GM12872 (cell line): ENCODE results near the gene PHACTR1.

Source experiments
- CTCF ChIP-seq: IDR thresholded peaks from 3 replicates; pipeline ENCODE4 v1.5.1; 2011; ENCODE audit warnings: low read depth, mild to moderate bottlenecking, low read length, moderate library complexity; ENCODE audit not compliant: insufficient read depth

PHACTR1 gene

DNA sequence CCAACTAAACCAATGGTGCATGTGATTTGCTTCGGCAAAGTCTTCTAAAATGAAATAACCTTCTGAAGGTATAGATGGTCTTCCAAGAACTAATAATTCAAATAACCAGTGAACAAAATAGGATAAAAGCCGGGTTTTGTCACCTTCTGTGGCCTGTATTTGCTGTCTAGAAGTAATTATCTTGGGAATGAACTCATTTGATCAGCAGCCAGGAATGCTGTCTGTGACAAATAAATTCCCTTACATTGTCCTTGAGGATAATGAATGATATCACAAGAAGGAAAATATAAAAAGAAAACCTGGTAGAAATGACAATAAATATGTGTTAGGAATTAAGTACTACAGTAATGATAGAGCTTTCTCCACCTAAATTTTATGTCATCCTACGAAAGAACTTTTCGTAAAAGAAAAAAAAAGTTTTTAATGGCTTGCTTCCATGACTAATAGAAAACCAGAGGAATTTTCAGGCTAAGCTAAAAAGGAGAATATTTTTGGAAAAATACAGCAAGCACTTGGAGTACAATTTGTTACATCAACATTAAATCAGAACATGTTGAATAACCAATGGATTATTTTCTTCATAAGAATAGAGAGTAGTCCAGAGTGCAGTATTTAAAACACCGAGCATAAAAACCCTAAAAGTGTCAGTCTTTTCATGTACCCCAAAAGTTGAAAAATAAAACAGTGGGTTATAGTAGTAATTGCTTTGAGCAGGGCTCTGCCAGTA lies 364.1 kb downstream of the PHACTR1 start:
- no peak for TF ChIP-seq CTCF

GRCh38 chr6:13081189-13081563 lies 364.6 kb downstream of the PHACTR1 start:
- no peak for TF ChIP-seq CTCF

DNA sequence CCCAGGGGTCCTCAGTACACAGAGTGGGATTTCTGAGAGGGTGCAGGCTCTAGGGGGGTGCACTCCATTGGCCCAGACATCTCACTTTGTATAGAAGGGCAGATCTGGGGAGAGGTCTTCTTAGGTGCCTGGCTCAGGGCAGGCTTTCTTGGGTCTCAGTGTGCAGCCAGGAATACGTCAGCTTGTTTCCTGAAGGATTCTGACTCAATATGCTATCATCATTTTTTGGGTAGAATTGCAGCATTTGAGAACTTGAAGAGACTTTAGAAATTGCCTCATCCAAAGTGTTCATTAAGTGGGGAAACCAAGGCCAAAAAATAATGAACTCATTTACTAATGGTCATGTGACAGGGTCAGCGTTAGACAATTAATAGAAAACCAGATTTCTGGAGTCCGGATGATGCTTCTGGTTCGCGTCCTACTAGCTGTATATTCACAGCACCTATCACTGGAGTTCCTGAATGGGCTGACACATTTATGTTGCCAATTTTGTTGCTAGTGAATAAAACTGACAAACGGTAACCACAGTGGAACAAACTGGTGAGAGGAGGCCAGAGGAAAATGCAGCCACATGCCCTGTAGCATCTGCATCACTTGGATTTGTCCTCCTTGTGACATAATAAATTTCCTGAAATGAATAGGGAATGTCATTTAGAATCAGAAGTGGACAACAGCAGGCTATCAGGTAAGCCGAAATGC lies 372.9 kb downstream of the PHACTR1 start:
- no peak for TF ChIP-seq CTCF

DNA sequence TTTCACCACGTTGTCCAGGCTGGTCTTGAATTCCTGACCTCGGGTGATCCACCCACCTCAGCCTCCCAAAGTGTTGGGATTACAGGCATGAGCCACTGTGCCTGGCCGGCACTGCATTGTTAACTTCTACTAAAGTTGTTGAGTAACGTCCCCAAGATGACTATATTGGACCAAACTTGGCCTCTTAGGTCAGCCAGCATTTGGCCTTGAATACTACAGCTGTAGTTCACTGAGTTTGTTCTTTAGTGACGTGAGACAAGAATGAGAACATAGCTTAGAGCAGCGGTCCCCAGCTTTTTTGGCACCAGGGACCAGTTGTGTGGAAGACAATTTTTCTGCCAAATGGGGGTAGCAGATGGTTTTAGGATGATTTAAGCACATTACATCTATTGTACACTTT lies 374.6 kb downstream of the PHACTR1 start:
- TF ChIP-seq CTCF: no peak

DNA sequence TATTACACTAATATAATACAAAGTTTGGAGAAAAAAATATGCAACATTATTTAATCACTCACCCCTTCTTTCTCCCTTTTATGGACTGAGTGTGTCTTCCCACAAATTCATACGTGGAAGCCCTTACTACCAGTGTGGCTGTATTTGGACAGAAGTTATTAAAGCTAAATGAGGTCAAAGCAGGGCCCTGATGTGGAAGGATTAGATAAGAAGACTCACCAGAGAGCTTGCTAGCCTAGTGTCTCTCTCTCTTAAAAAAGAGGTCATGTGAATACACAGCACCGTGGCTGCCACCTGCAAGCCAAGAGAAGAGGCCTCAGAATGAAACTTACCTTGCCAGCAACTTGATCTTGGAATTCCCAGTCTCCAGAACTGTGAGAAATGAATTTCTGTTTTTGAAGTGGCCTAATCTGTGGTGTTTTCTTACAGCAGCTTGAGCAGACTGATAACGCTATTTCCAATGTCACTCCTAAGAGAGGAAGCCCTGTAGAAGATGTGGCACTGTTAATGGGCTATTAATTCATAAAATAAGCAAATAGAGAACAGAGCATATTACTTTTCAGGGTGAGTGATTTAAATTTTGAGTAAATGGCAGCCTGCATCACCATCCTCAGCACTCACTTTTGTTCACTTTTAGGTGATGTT lies 378.3 kb downstream of the PHACTR1 start:
- TF ChIP-seq CTCF: no peak

DNA sequence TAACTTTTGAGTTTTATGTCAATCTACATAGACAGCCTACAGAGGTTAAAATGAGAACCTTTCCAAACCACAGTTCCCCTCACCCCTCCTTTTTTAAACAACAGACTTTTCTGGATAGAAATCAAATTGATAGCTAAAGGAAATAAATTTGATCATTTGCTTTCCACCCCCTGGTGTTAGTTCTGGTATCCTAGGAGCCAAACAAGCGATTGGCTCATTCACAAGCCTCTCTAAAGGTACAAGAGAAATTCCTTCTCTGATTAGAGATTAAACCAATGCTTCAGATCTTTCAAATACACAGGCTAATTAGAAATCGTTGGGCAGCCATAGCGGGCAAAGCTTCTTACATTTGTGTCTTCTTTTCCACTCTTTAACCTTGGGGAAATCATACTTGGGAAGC lies 379.5 kb downstream of the PHACTR1 start:
- no peak for TF ChIP-seq CTCF

DNA sequence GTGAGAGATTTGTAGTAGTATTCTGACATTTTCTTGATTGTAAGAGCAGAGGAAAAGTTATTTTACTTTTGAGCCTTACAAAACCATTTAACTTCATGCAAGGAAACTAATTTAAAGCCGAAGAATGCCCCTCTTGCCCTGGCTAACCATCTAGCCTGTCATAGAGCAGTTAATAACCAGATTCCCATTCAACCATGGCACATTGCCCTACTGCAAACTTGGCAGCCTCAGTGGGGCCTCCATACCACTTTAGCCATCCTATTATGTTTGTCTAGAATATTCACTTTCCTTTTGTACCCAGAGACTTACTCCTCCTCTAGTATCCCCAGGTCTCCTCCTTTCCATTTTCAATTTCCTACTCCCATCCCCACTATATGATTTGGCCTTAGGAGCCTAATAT lies 380.9 kb downstream of the PHACTR1 start:
- no peak for TF ChIP-seq CTCF
